ENCODE measurements around the gene PLPPR4.

GRCh38 chr1:99279525-99279924 lies 15.2 kb downstream of the PLPPR4 start:
- TF ChIP-seq POLR2A (IDR thresholded peaks at IDR 0.05): no peak
- TF ChIP-seq EP300 (IDR thresholded peaks at IDR 0.05): no peak
- TF ChIP-seq POLR2AphosphoS5 (IDR thresholded peaks at IDR 0.05): no peak

Measured in suprapubic skin (tissue), 4 donors.